DMS79 treated with DMSO at 0.1 percent for 48 hours (cell line): Measurements from ENCODE around the gene MPZL2.

Experiments used
- DNase-seq: peaks from one replicate; lab custom pipeline; 2025; lab: John Stamatoyannopoulos, UW

MPZL2 gene

GRCh38 chr11:118243161-118243560 lies 20.9 kb downstream of the MPZL2 start:
- no peak for DNase-seq

- no peak for DNase-seq
Measured at GRCh38 chr11:118241764-118242098, 22.4 kb downstream of the MPZL2 start.

DNA sequence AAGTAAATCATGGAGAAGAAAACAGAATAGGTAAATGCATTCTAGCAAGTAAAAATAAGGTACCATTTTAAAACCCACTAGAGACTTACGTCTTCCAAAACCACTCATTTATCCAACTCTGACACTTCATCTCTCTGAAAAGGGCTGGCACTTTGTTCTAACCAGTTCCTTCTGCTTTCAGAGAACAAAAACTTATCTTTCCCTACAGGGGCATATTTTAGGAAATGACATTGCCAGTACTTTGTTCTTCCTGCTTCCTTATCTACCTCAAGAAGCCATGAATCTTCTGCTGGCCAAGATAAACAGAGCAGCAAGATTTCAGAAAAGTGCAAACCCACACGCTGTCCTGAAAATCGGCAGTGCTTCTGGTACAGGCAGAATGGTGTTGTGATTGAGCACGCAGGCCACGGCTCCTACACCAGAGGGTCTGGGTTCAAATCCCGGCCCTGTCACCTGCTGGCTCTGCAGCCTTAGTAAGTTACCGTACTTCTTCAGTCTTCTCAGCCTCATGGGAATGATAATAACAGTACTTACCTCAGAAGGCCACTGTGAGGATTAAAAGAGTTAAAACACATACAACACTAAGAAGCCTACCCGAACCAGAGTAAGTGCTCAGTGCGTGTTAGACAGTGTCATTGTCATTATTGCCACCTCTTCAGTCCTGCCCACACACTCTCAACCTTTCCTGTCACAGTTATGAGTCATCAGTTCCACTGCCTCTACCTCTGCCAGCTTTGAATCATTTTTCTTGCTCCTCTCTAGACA lies 22.9 kb downstream of the MPZL2 start:
- DNase-seq, result no peak

DNA sequence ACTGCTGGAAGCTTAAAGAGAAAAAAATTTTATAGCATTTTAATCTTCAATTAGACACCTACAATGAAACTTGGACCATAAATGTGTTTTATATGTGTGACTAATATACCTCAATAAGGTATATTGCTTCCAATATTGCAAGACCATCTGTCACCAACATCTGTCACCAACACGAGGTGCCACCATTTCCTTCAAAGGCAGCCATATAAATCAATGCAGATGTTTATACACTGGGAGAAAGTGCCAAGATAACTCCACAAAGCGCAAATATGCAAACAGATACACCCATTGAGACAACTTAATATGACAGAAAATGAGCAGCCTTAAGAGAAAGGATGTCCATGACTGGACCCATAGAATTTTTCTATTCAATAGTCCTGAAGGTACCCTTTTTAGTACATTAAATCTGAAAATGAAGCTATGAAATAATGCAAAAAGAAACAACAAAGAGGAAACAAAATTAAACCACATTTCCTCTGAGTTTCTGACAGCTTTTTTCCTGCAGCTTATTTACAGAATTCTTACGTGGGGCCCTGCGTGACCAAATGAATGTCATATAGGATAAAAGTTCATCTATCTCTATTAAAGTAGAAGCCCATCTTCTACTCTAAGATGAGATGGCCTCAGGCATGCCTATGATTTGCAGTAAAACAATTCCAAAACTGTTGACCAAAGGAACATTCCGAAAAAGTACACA lies 24.4 kb downstream of the MPZL2 start:
- no peak for DNase-seq

GRCh38 chr11:118238929-118239328 lies 25.2 kb downstream of the MPZL2 start:
- no peak for DNase-seq

- no peak for DNase-seq
Measured at GRCh38 chr11:118238421-118238820, 25.7 kb downstream of the MPZL2 start.

GRCh38 chr11:118236170-118236569 lies 27.9 kb downstream of the MPZL2 start:
- no peak for DNase-seq

DNA sequence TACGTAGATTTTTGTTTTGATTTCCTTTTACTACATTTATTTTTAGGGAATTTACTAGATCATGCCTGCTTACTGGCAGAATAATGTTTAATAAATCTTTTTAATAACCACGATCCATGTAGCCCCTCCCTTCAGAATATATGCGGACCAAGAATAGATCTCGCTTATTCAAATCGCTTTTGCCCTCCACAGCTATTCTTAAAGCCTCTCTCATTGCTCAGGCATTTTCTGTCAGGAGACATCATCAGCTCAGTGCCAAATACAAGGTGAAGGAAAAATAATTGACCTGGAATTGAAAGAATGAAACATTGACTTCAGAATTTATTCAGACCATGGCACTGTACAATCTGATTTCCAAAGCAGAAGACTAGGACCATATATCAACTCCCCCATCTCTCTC lies 29.3 kb downstream of the MPZL2 start:
- no peak for DNase-seq

- no peak for DNase-seq
Measured at GRCh38 chr11:118233850-118234249, 30.2 kb downstream of the MPZL2 start.

- no peak for DNase-seq
Measured at GRCh38 chr11:118233377-118233776, 30.7 kb downstream of the MPZL2 start.

DNA sequence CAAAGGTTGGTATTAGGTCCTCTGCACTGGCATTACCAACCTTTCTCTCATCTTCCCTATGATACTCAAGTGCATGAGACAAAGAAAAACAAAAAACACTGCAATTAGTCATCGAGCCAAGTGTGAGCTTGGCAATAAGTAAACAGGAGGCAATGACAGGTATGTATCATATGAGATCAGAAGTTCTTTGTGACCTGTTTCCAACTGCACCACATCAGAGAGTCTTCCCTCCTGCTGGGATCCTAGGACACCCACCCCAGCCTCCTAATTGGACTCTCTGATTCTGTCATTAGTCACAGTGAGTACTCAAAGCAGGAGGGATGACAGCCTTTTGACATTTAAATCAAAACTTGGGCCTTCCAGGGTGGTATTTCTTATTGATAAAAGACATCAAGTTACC lies 31.4 kb downstream of the MPZL2 start:
- DNase-seq, result no peak

- DNase-seq, result no peak
Measured at GRCh38 chr11:118231461-118231860, 32.6 kb downstream of the MPZL2 start.

- DNase-seq, result no peak
Measured at GRCh38 chr11:118230088-118230487, 34.0 kb downstream of the MPZL2 start.

GRCh38 chr11:118229274-118229847 lies 34.7 kb downstream of the MPZL2 start:
- no peak for DNase-seq

DNA sequence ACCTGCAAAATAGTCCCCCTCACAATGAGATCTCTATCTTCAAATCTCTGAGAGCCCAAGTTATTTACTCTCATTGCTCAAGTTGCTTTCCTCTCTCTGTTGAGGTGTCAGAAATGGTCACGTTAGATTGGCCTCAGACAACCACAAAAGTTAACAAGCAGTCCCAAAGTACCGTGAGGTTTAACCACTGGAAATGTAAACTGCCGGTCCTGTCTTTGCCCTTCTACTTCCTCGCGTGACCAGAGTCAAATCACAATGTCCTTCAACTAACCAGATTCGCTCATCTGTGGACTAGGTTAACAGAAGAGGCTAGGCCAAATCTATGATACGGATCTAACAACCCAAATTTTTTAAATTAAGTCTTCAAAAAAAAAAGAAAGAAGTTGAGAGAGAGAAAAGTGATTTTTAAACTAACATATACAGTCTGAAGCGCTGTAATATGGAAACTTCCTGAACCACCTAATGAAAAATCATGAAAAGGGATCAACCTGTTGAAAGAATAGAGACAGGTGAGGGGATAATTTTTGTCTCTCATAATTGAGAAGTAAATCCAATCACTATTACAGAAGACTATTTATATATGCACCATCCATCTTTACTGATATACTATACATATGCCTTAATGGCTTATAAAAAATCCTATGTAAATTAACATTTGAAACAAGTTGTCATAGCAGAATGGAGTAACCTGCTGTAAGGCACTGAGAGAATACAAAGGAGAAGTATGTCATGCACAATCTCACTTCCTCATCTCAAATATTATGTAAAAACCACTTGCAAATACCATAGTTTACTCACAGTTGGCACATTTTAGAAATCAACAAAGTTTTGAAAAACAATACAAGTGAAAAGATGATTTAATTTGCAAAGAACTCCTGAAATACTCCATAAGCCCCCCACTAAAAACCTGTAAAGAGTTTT lies 36.0 kb downstream of the MPZL2 start:
- DNase-seq, result no peak

DNA sequence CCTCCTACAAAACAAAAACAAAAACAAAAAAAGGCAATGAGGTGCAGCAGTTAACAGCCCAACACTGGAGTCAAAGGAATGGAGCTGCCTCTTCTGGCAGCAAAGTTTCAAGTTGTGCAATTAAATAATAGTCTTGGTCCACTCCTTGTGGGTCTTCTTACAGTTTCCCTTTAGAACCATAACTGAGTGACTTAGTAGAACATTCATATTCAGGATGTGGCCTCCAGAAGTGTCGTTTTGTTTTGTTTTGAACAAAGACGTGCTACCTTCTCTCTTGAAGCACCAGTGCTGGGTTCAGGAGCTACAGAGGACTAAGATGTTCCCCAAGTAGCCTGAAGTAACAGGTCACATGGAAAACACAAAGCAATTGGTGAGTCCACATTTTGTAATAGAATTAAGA lies 37.3 kb downstream of the MPZL2 start:
- DNase-seq, result no peak

DNA sequence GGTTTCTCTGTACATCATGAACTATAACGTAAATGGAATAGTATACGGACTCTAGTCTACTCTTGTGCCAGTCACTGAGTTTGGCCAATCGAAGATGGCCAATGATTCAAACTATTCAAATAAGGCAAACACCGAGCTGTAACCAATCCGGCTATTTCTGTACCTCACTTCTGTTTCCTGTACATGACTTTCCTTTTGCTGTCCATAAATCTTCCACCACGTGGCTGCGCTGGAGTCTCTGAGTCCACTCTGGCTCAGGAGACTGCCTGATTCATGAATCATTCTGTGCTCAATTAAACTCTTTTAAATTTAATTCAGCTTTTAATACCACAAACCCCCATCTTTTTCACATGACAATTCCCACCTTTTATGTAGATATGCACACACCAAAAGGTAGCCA lies 37.8 kb downstream of the MPZL2 start:
- DNase-seq, result no peak

GRCh38 chr11:118224511-118225188 lies 39.4 kb downstream of the MPZL2 start, which contains the start of gene JAML:
Gene JAML, minus strand, starts transcription at chr11:118225011. Its CDS starts 10,145 bp downstream, at chr11:118214866.
- no peak for DNase-seq

DNA sequence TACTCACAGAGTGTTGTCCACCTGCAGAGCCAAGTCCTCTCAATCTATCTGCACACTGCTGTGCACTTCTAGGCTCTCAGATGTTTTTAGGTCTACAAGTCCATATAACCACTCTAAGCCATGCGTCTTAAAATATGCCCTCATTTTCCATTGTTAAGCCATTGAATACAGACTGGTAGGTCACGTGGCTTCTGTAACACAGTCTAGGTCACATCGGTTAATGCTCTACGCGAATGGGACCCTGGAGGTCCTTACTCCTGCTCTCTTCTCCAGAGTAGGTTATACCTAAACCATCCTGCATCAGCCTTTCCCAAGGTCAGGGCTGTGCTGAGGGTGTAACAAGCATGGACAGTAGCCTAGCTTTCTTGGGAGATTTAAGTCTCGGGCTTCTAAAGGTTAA lies 40.1 kb downstream of the MPZL2 start:
- no peak for DNase-seq

- DNase-seq, result no peak
Measured at GRCh38 chr11:118223570-118223969, 40.5 kb downstream of the MPZL2 start.

- DNase-seq, result no peak
Measured at GRCh38 chr11:118222437-118222836, 41.7 kb downstream of the MPZL2 start.

DNA sequence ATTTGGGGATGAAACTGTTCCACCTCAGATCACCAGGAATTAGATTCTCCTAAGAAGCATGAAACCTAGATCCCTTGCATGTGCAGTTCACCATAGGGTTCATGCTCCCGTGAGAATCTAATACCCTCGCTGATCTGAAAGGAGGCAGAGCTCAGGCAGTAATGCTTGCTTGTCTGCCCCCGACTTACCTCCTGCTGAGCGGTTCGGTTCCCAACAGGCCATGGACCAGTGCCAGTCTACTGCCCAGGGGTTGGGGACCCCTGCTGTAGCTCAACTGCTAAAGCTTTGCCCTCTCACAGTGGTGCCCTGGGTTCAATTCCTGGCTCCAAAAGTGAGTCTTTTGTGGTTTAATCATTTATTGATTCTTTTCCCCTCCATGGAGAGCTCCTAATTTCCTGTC lies 42.7 kb downstream of the MPZL2 start:
- no peak for DNase-seq
